ENCODE data around the gene CMTM4.
"Not testable (repeated sequence)": the region's sequence is repeated elsewhere in the genome, so short reads cannot be mapped to it uniquely, and the experiment has no call there.

Gene CMTM4

DNA sequence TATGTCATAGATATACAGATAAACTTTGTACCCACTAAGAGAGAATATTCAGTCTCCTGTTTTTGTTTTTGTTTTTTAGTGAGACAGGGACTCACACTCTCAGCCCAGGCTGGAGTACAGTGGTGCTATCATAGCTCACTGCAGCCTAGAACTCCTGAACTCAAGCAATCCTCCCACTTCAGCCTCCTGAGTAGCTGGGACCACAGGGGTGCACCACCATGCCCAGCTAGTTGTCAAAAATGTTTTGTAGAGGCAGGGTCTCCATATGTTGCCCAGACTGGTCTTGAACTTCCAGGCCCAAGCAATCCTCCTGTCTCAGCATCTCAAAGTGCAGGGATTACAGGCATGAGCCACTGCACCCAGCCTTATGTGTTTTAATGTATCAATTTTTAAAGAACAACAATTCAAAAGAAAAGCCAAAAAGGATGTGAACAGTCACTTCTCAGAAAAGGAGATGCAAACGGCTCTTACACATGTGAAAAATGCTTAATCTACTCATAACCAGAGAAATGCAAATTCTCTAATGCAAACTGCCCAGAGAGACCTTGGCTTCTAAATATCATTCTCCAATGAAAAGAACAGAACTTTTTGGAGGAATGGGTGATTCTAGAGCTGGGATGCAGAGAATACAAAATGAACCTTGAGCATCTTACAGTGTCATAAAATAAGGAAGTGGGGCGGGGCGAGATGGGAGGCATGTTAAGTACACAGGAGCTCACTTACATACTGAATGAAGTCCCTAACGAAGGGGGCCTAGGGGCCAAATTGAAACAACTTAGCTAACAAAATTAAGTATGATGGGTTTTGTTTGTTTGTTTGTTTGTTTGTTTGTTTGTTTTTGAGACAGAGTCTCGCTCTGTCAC is 99.3 kb downstream of the CMTM4 start:
- DNase-seq (ENCODE audit: low read depth in 1 of 2, low spot score in 1 of 2): no peak

- DNase-seq (ENCODE audit: low read depth in 1 of 2, low spot score in 1 of 2): not testable (repeated sequence)
Observed at GRCh38 chr16:66596559-66596958, 100.0 kb downstream of the CMTM4 start.

DNA sequence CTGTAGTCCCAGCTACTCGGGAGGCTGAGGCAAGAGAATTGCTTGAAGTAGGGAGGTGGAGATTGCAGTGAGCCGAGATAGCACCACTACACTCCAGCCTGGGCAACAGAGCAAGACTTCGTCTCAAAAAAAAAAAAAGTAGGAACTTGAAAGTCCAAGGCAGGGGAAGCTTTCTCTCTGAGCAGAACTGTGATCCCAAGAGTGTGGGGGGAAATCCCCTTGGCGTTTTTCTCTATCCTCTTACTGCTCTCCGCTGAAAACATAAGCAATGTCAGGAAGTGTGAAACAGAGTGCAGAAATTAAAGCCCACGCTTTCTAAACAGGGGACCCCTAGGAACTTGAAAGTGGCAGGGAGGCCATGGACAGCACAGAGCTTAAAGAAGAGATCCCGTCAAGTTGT is 101.8 kb downstream of the CMTM4 start:
- no peak for DNase-seq (ENCODE audit: low read depth in 1 of 2, low spot score in 1 of 2)

GRCh38 chr16:66592814-66593213 is 103.7 kb downstream of the CMTM4 start:
- DNase-seq (ENCODE audit: low read depth in 1 of 2, low spot score in 1 of 2): no peak

- no peak for DNase-seq (ENCODE audit: low read depth in 1 of 2, low spot score in 1 of 2)
Observed at GRCh38 chr16:66592241-66592640, 104.3 kb downstream of the CMTM4 start.

DNA sequence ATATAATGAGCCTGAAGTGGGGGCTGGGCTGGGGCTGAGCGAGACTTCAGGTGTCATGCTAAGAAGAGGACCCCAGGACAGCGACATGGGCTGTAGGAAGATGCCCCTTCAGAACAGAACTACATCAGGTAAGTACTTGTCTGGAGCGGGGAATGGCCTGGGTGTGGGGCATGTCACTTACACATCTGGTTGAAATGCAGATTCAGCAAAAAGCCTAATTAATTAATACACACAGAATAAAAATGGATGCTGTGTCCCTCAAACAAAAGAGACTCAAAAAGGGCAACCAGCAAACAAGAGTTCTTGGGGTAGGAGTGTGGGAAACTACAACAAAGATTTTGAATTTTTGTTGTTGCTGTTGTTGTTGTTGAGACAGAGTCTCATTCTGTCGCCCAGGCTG is 105.5 kb downstream of the CMTM4 start:
- DNase-seq (ENCODE audit: low read depth in 1 of 2, low spot score in 1 of 2): no peak

- DNase-seq (ENCODE audit: low read depth in 1 of 2, low spot score in 1 of 2): peak in 1 of 2 donors; percentile 37
Observed at GRCh38 chr16:66590322-66590721, 106.2 kb downstream of the CMTM4 start.

DNA sequence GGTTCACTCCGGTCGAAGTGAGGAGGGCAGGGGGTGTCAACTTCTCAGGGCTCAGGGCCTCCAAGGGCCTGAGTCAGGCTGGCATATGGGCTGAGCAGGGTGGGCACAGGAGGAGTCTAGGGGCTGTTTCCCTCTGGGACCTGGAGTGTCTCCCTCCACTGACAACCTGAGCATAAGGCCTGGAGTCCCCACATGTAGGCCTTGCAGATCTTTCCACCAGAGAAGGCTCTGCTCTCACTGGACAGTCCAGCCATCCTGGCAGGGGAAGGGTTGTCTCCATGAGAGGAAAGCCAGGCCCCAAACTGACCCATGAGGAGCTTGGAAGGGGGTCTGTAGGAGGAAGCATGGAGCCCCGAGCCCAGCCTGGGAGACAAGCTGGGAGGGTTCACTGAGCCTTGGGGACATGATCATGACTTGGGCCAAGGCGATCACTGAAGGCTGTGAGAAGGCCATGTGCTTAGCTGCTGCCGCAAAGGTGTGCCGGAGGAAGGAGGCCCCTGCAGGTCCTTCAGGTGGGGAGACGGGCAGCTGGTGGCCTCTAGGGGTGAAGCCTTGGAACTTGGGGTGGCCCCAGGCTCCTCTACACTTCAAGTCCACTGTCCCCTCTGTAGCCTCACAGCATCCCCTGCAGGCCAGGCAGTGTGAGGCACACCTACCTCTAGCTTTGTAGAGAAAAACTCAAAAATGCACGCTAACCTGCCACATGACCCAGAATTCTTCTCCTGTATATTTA is 107.4 kb downstream of the CMTM4 start:
- peak in 1 of 2 donors; percentile 37 for DNase-seq (ENCODE audit: low read depth in 1 of 2, low spot score in 1 of 2)

- no peak for DNase-seq (ENCODE audit: low read depth in 1 of 2, low spot score in 1 of 2)
Observed at GRCh38 chr16:66587881-66588600, 108.5 kb downstream of the CMTM4 start.

DNA sequence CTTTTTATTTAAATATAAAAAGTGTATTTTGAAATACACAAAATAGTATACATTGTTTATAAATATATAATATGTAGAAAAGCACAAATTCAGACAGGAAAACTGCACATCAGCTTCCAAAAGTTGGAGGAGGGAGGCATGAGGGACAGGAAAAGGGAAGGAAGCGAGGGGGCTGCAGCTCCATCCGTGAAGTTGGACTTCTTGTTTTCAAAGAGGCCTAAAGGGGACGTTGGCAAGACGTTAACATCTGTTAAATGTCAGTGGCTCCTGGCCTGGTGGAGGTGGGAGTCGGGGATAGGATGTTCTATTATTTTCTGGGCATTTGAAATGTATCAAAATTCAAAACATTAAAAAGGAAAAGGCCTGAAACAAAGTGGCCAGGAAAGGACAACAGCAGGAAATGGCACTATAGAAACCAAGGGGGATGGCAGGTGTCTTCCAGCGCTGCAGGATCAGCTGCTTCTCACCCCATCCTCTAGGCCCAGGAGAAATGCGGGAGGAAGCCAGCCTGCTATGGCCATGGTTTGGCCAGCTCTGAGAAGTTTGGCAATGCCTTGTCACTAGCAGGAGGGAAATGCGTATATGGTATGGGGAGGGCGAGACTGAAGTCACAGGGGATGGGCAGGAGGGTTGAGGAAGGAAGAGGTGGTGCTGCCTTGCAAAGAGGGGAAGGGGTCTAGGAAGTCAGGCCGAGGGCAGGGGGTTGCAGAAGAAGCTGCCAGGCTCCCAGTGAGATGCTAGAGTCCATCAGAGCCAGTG is 110.9 kb downstream of the CMTM4 start:
- no peak for DNase-seq (ENCODE audit: low read depth in 1 of 2, low spot score in 1 of 2)

DNA sequence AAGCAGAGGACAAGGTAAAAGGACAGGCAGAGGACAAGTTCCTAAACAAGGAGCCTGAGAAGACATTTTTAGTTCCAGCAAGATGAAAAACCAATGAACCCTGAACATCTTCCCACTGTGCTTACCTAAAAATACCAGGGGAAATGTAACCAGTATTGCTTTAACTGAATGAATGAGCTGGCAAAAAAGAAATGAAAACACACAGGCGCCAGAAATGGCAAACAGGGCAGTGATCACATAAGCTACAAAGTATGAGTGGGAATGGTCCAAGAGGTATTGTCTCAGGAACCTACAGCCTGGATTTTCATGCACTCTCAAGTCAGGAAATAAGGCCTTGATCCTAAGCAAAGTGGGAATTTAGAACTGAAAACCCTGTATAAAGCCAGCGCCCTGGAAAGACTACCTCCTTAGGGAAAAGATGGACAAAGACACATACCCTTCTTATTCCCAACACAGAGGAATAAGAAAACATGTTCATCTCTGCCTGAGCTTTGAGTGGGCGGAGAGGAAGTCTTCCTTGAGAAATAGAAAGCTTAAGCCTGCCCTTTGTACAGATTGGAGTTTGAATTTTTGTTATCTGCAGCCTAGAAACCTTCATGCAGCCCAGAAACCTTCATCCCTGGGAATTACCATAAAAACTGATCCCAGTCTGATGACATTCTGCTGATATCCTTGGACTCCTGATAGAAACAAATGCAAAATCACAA is 115.1 kb downstream of the CMTM4 start:
- DNase-seq (ENCODE audit: low read depth in 1 of 2, low spot score in 1 of 2): no peak

GRCh38 chr16:66580605-66581209 is 115.8 kb downstream of the CMTM4 start:
- no peak for DNase-seq (ENCODE audit: low read depth in 1 of 2, low spot score in 1 of 2)

DNA sequence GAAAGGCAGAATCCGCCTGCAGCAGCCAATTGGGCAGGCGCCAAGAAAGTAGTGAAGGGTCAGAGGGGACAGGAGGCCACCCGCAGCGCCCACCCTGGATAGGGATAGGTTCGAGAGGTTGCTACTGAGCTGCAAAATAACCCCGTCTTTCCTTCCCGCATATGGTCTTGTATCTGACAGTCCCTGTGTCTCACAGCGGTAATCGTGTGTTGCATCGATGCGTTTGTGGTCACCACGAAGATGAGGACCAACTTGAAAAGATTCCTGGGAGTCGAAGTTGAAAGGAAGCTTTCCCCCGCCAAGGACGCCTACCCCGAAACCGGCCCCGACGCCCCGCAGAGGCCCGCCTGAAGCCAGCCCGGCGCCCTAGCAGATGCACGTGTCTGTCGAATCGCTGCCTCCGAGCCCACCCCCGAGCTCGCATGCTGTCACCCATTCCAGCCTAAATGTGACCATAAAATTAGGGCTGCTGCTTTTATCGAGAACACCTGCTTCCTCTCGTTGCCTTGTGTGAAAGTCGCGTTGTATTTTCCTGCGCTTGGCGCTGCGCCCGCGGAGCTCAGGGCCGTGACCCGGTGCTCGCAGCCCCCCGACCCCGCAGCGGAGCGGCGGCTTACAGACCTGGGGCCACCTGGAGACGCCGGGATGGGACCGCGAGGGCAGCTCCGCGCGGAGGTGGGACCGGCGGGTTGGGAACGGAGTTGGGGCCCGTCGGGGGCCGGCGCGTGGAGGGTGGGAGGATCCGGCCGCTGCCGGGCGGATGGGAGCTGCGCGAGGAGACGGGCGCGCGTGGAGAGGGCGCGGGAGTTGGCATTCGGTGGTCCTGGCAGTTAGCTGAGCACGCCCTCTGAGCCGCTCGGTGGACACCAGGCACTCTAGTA is 117.7 kb downstream of the CMTM4 start, which contains the start of gene CMTM2:
TSS of gene CMTM2 (plus strand) at position 813 of the 881 bp plus-strand sequence. CDS start 145 bp downstream, outside the sequence.
- DNase-seq (ENCODE audit: low read depth in 1 of 2, low spot score in 1 of 2): no peak

DNA sequence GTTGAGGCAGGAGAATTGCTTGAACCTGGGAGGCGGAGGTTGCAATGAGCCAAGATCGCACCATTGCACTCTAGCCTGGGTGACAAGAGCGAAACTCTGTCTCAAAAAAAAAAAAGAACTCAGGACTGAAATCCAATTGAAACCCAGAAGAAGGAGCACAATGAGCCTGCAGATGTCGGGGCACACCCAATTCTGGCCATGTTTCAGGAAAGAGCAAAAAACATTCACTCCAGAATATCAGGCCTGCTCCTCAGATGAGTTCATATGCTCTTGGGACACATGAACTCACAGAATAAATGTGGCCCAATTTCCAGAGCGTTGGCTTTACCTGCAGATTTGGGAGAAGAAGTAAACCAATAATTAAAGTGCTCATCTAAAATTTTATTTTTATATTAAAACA is 120.2 kb downstream of the CMTM4 start:
- no peak for DNase-seq (ENCODE audit: low read depth in 1 of 2, low spot score in 1 of 2)

- no peak for DNase-seq (ENCODE audit: low read depth in 1 of 2, low spot score in 1 of 2)
Observed at GRCh38 chr16:66575060-66575459, 121.5 kb downstream of the CMTM4 start.

GRCh38 chr16:66574531-66574930 is 122.0 kb downstream of the CMTM4 start:
- DNase-seq (ENCODE audit: low read depth in 1 of 2, low spot score in 1 of 2): no peak

DNA sequence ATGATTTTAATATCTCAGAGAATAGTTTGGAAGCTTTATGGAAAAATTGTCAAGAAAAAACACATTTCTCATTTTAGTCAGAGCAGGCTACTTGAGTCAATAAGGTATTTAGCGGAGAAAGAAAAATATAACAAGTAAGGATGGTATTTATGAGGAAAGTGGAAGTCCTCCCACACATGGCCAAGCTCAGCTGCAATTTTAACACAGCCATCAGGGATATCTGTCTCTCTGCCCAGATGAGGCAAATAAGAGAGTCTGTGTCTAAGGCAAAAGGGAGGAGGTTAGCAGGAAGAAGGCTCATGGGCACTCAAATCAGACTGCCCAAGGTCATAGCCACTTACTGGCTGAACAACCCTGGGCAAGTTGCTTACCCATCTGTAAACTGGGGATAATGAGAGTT is 122.5 kb downstream of the CMTM4 start:
- DNase-seq (ENCODE audit: low read depth in 1 of 2, low spot score in 1 of 2): no peak

DNA sequence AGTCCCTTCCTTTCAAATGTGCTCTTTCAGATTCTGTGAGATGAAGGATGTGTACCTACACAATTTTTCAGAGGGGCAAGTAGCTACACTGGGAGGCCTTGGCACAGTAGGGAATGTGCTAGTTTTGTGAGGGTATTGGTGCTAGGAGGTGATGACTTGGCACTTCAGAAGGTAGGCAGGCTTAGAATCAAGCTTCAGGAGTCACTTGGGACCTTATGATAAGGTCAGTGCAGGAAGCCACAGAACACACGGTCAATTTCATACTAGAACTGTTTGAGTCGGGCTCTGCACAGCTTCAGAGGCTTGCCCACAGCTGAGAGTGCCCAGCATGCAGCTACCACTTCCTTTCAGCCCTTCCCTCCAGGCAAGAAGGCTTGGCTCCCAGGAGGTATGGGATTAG is 124.2 kb downstream of the CMTM4 start:
- no peak for DNase-seq (ENCODE audit: low read depth in 1 of 2, low spot score in 1 of 2)
